ENCODE measurements around the gene RSRP1.

DNA sequence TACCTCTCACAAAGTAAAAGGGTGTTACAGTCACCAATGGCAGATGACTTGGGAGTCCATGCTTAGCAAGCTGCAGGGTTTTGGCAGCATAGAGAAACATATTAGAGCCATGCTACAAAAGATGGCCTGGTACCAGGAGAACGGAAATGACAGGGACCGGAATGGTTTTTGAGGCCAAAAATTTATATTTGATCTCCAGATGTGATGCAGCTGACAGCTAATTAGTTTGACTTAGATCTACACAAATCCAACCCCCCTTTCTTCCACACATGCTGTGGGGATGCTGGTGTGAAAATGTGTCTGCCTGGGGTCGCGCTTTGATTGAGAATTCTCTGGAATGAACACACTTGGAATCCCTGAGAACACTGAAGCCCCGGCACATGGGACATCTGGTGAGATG, 41.5 kb downstream of the RSRP1 start:
- TF ChIP-seq, protein P1, sequence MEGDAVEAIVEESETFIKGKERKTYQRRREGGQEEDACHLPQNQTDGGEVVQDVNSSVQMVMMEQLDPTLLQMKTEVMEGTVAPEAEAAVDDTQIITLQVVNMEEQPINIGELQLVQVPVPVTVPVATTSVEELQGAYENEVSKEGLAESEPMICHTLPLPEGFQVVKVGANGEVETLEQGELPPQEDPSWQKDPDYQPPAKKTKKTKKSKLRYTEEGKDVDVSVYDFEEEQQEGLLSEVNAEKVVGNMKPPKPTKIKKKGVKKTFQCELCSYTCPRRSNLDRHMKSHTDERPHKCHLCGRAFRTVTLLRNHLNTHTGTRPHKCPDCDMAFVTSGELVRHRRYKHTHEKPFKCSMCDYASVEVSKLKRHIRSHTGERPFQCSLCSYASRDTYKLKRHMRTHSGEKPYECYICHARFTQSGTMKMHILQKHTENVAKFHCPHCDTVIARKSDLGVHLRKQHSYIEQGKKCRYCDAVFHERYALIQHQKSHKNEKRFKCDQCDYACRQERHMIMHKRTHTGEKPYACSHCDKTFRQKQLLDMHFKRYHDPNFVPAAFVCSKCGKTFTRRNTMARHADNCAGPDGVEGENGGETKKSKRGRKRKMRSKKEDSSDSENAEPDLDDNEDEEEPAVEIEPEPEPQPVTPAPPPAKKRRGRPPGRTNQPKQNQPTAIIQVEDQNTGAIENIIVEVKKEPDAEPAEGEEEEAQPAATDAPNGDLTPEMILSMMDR (optimal IDR thresholded peaks at IDR 0.05 in 1 of 3, IDR thresholded peaks at IDR 0.05 in 1 of 3, conservative IDR thresholded peaks at IDR 0.05 in 1 of 3; ENCODE audit: extremely low read depth in 1 of 3, insufficient read depth in 2 of 3, low read length in 3 of 3) = no peak
- no peak for TF ChIP-seq EZH2 (IDR thresholded peaks at IDR 0.05; ENCODE audit: low read length)
